Liver (tissue), 9 donors: ENCODE data around the gene GNB1L. TPM values are rescaled to one million over a fixed set of nuclear protein-coding genes. Genes with fewer than 3 reads are reported as not detected.

ENCODE experiments used
- DNase-seq: peaks from one replicate; pipeline ENCODE4 v3.0.0-alpha.2; 2017; ENCODE audit warnings: low spot score
- H3K27ac ChIP-seq, 2 donors: one replicate each; pipeline ENCODE4 v1.7.0; 2013; ENCODE audit warnings: inconsistent platforms in 2 of 2, low read length in 2 of 2, control low read depth in 1 of 2, low read depth in 1 of 2, mild to moderate bottlenecking in 1 of 2
- H3K27me3 ChIP-seq, 4 donors: one replicate each; pipeline versions ENCODE4 v1.6.1 to v1.7.0; 2013; ENCODE audit warnings: low read length in 3 of 4, inconsistent platforms in 1 of 4, mild to moderate bottlenecking in 1 of 4, moderate library complexity in 1 of 4; ENCODE audit not compliant: control insufficient read depth in 4 of 4, insufficient read depth in 4 of 4
- H3K36me3 ChIP-seq, 4 donors: one replicate each; pipeline versions ENCODE4 v1.6.1 to v1.7.0; 2013; ENCODE audit warnings: low read length in 3 of 4, mild to moderate bottlenecking in 3 of 4, low read depth in 1 of 4, moderate library complexity in 1 of 4; ENCODE audit not compliant: control insufficient read depth in 4 of 4, insufficient read depth in 3 of 4
- H3K4me1 ChIP-seq, 4 donors: one replicate each; pipeline versions ENCODE4 v1.6.1 to v1.7.0; 2013; ENCODE audit warnings: low read length in 3 of 4, mild to moderate bottlenecking in 3 of 4, moderate library complexity in 1 of 4; ENCODE audit not compliant: control insufficient read depth in 4 of 4, insufficient read depth in 4 of 4
- H3K4me3 ChIP-seq, 3 donors: one replicate each; pipeline versions ENCODE4 v1.6.1 to v1.7.0; 2013; ENCODE audit warnings: low read length in 3 of 3, control low read depth in 1 of 3, low read depth in 1 of 3, mild to moderate bottlenecking in 1 of 3
- H3K9ac ChIP-seq, 2 donors: one replicate each; pipeline ENCODE4 v1.7.0; 2013; ENCODE audit warnings: low read length in 2 of 2, mild to moderate bottlenecking in 2 of 2, moderate library complexity in 2 of 2, control low read depth in 1 of 2, low read depth in 1 of 2
- H3K9me3 ChIP-seq, 4 donors: one replicate each; pipeline versions ENCODE4 v1.6.1 to v1.7.0; 2013; ENCODE audit warnings: low read length in 3 of 4; ENCODE audit not compliant: control insufficient read depth in 4 of 4
- CTCF ChIP-seq: fragments of 150-350 bp; IDR thresholded peaks from 2 replicates; pipeline ENCODE4 v1.5.1; 2017; ENCODE audit warnings: improper control_type of control experiment, low read depth, low read length; ENCODE audit not compliant: missing input control
- EGR1 ChIP-seq, 2 donors: IDR thresholded peaks; 2 replicates each; pipeline ENCODE4 v1.6.1; 2016 to 2018; ENCODE audit warnings: antibody characterized with exemption in 2 of 2, low read depth in 2 of 2
- FOXA1 ChIP-seq: IDR thresholded peaks from 2 replicates; pipeline ENCODE4 v1.6.1; 2016; ENCODE audit warnings: antibody characterized with exemption
- FOXA2 ChIP-seq: IDR thresholded peaks from 2 replicates; pipeline ENCODE4 v1.6.1; 2016; ENCODE audit warnings: antibody characterized with exemption
- GABPA ChIP-seq, 2 donors: IDR thresholded peaks in 1 of 2; conservative IDR thresholded peaks in 1 of 2; 2 replicates each; pipeline ENCODE4 v1.6.1; 2016; ENCODE audit warnings: antibody characterized with exemption in 2 of 2, mild to moderate bottlenecking in 1 of 2, moderate library complexity in 1 of 2
- HNF4A ChIP-seq, 2 donors: conservative IDR thresholded peaks; 2 replicates each; pipeline ENCODE4 v1.6.1; 2016; ENCODE audit warnings: antibody characterized with exemption in 2 of 2, mild to moderate bottlenecking in 2 of 2
- HNF4G ChIP-seq: IDR thresholded peaks from 2 replicates; pipeline ENCODE4 v1.6.1; 2016; ENCODE audit warnings: antibody characterized with exemption
- NR2F2 ChIP-seq: IDR thresholded peaks from 2 replicates; pipeline ENCODE4 v1.6.1; 2016; ENCODE audit warnings: antibody characterized with exemption
- RAD21 ChIP-seq, 2 donors: IDR thresholded peaks; 2 replicates each; pipeline ENCODE4 v1.6.1; 2016; ENCODE audit warnings: antibody characterized with exemption in 2 of 2, mild to moderate bottlenecking in 2 of 2
- REST ChIP-seq: IDR thresholded peaks from 2 replicates; pipeline ENCODE4 v1.6.1; 2016; ENCODE audit warnings: antibody characterized with exemption, mild to moderate bottlenecking
- RXRA ChIP-seq, 2 donors: IDR thresholded peaks; 2 replicates each; pipeline ENCODE4 v1.6.1; 2017 to 2018; ENCODE audit warnings: antibody characterized with exemption in 2 of 2, mild to moderate bottlenecking in 1 of 2
- SP1 ChIP-seq: IDR thresholded peaks from 2 replicates; pipeline ENCODE4 v1.6.1; 2018; ENCODE audit warnings: antibody characterized with exemption, mild to moderate bottlenecking
- TAF1 ChIP-seq: conservative IDR thresholded peaks from 2 replicates; pipeline ENCODE4 v1.6.1; 2016; ENCODE audit warnings: antibody characterized with exemption, mild to moderate bottlenecking
- YY1 ChIP-seq: IDR thresholded peaks from 2 replicates; pipeline ENCODE4 v1.6.1; 2016; ENCODE audit warnings: antibody characterized with exemption, mild to moderate bottlenecking
- ZBTB33 ChIP-seq: IDR thresholded peaks from 2 replicates; pipeline ENCODE4 v1.6.1; 2016; ENCODE audit warnings: antibody characterized with exemption
- whole genome bisulfite sequencing: extraction: QIAGEN DNeasy Blood & Tissue Kit; methylation state at CpG from one replicate; pipeline ENCODE4 v1.1.7; 2013; 5-methylcytosine and 5-hydroxymethylcytosine counted together
- polyA plus RNA-seq, 2 donors: library from polyadenylated mRNA; stranded (reverse) in 1 of 2; unstranded in 1 of 2; fragments of 200-250 nt in 1 of 2; fragments of >200 nt in 1 of 2; fragmentation: Nextera tagmentation in 1 of 2; extraction: Ambion mirVana in 1 of 2; gene quantifications; one replicate each; pipeline versions ENCODE4 v1.2.1 to v1.2.3, GENCODE V29; 2013 to 2015
- total RNA-seq, 2 donors: library from RNA; depleted of rRNA; stranded (reverse); fragments of >200 nt; gene quantifications; one replicate each; pipeline ENCODE4 v1.2.3, GENCODE V29; 2014
- TF ChIP-seq, protein P1 (sequence below): IDR thresholded peaks from 2 replicates; pipeline ENCODE4 v1.6.1; 2016; ENCODE audit warnings: antibody characterized with exemption
- donor health status: healthy.
- donor health status: healthy.
- donor health status: healthy.
- donor health status: healthy.
- donor health status: healthy.

GNB1L gene
- total and polyA plus RNA-seq, 4 donors: 1.5 to 3.6 (median 1.9) TPM

- DNase-seq: no peak
- 54% methylated on average over 11 of the region's 11 CpGs for WGBS
These were observed 45.7 kb downstream of the GNB1L start for GRCh38 chr22:19808873-19809478.

More at GRCh38 chr22:19808873-19809478, 45.7 kb downstream of the GNB1L start:
- no peaks in the 10 kb centered on the region for H3K9me3 ChIP-seq
- H3K27ac ChIP-seq: no peak overlapping the region
- H3K36me3 ChIP-seq: no peaks in the 10 kb centered on the region
- no peak for TF ChIP-seq FOXA2
- TF ChIP-seq SP1: no peak
- TF ChIP-seq HNF4G: no peak
- no peak for TF ChIP-seq RXRA (IDR thresholded peaks at IDR 0.05)
- no peak for TF ChIP-seq ZBTB33
- no peak for TF ChIP-seq REST
- TF ChIP-seq RAD21 (IDR thresholded peaks at IDR 0.05): no peak
- TF ChIP-seq NR2F2: no peak
- TF ChIP-seq TAF1: no peak
- no peak for TF ChIP-seq EGR1 (IDR thresholded peaks at IDR 0.05; ENCODE audit: low read depth in 2 of 2)
- TF ChIP-seq HNF4A (conservative IDR thresholded peaks at IDR 0.05): no peak
- TF ChIP-seq, protein P1, sequence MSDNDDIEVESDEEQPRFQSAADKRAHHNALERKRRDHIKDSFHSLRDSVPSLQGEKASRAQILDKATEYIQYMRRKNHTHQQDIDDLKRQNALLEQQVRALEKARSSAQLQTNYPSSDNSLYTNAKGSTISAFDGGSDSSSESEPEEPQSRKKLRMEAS: no peak
- no peak for TF ChIP-seq CTCF
- TF ChIP-seq FOXA1: no peak
- no peak for TF ChIP-seq GABPA (IDR thresholded peaks at IDR 0.05 in 1 of 2, conservative IDR thresholded peaks at IDR 0.05 in 1 of 2)
- TF ChIP-seq YY1: no peak
- H3K4me1 ChIP-seq: peaks cover 0 to 6% (median 1%) of the 10 kb centered on the region in 4 donors
- H3K9ac ChIP-seq: no peak overlapping the region
- H3K4me3 ChIP-seq: no peak overlapping the region
- no peaks in the 10 kb centered on the region for H3K27me3 ChIP-seq
